HepG2 (cell line): ENCODE data around the gene BLCAP. TPM values are rescaled to one million over a fixed set of nuclear protein-coding genes. Genes with fewer than 3 reads are reported as not detected.

Experiments
- EP300 ChIP-seq, 3 experiments: sonication (generic) in 1 of 3; formaldehyde crosslinking in 1 of 3; IDR thresholded peaks; 2 replicates each; pipeline versions ENCODE4 v1.5.1 to v1.6.1; 2011 to 2020; ENCODE audit warnings: low read depth in 2 of 3, low read length in 2 of 3, borderline replicate concordance in 1 of 3, improper control_type of control experiment in 1 of 3, mild to moderate bottlenecking in 1 of 3, missing genetic modification reagents in 1 of 3, moderate library complexity in 1 of 3
- FOXO1 ChIP-seq: sonication (generic); formaldehyde crosslinking; IDR thresholded peaks from 2 replicates; pipeline ENCODE4 v1.4.0; 2020; ENCODE audit warnings: missing genetic modification reagents
- GFI1 ChIP-seq: sonication (generic); formaldehyde crosslinking; IDR thresholded peaks from 2 replicates; pipeline ENCODE4 v1.5.0; 2020; ENCODE audit warnings: missing genetic modification reagents, mild to moderate bottlenecking, borderline replicate concordance
- GZF1 ChIP-seq: sonication (generic); formaldehyde crosslinking; IDR thresholded peaks from 2 replicates; pipeline ENCODE4 v1.5.1; 2020; ENCODE audit warnings: mild to moderate bottlenecking, missing genetic modification reagents
- HINFP ChIP-seq: sonication (generic); formaldehyde crosslinking; IDR thresholded peaks from 2 replicates; pipeline ENCODE4 v1.4.0; 2020; ENCODE audit warnings: low read depth, mild to moderate bottlenecking, missing genetic modification reagents
- MEF2D ChIP-seq: sonication (generic); formaldehyde crosslinking; IDR thresholded peaks from 2 replicates; pipeline ENCODE4 v1.5.1; 2020; ENCODE audit warnings: mild to moderate bottlenecking, missing genetic modification reagents
- NR1H2 ChIP-seq: sonication (generic); formaldehyde crosslinking; IDR thresholded peaks from 2 replicates; pipeline ENCODE4 v1.8.1; 2022; ENCODE audit warnings: low read depth, missing genetic modification reagents, borderline replicate concordance
- ZBTB14 ChIP-seq: sonication (generic); formaldehyde crosslinking; IDR thresholded peaks from 2 replicates; pipeline ENCODE4 v1.4.0; 2020; ENCODE audit warnings: missing genetic modification reagents
- ZNF142 ChIP-seq: sonication (generic); formaldehyde crosslinking; IDR thresholded peaks from 2 replicates; pipeline ENCODE4 v1.4.0; 2020; ENCODE audit warnings: missing genetic modification reagents
- ZNF180 ChIP-seq: sonication (generic); formaldehyde crosslinking; IDR thresholded peaks from 2 replicates; pipeline ENCODE4 v1.4.0; 2020; ENCODE audit warnings: low read depth, missing genetic modification reagents, borderline replicate concordance
- ZNF276 ChIP-seq: sonication (generic); formaldehyde crosslinking; IDR thresholded peaks from 2 replicates; pipeline ENCODE4 v1.4.0; 2020; ENCODE audit warnings: mild to moderate bottlenecking, low read depth, missing genetic modification reagents
- ZNF280B ChIP-seq: sonication (generic); formaldehyde crosslinking; IDR thresholded peaks from 2 replicates; pipeline ENCODE4 v1.5.0; 2020; ENCODE audit warnings: missing genetic modification reagents, mild to moderate bottlenecking, borderline replicate concordance
- ZNF543 ChIP-seq: sonication (generic); formaldehyde crosslinking; IDR thresholded peaks from 2 replicates; pipeline ENCODE4 v1.4.0; 2020; ENCODE audit warnings: mild to moderate bottlenecking, missing genetic modification reagents
- ZNF652 ChIP-seq: IDR thresholded peaks from 2 replicates; pipeline ENCODE4 v1.6.1; 2016; ENCODE audit warnings: low read depth, borderline replicate concordance
- polyA plus RNA-seq, 8 experiments: library from polyadenylated mRNA; depleted of rRNA in 3 of 8; stranded (reverse) in 7 of 8; unstranded in 1 of 8; fragments of >200 nt; fragmentation: Illumina TruSeq in 4 of 8; extraction: Trizol in 4 of 8; gene quantifications; 2 replicates each; pipeline versions ENCODE4 v1.2.1 to v1.2.3, GENCODE V29; 2011 to 2016; ENCODE audit warnings: low read depth in 4 of 8, missing spikeins in 1 of 8, mixed read lengths in 1 of 8; ENCODE audit not compliant: insufficient read depth in 1 of 8
- total RNA-seq, 5 experiments: library from RNA; depleted of rRNA; stranded (reverse); fragments of >200 nt; fragmentation: Illumina TruSeq; extraction: Trizol; gene quantifications; 2 replicates each; pipeline ENCODE4 v1.2.3, GENCODE V29; 2016; ENCODE audit warnings: low read depth in 1 of 5

The BLCAP gene
- total and polyA plus RNA-seq, 2 of the 13 experiments (the other 11 are each of a cell fraction or from before 2014, with no cell fraction given): 52.4 to 86.8 TPM

GRCh38 chr20:37506152-37506725 lies 21.4 kb downstream of the BLCAP start (continued):
- TF ChIP-seq ZNF276 (CRISPR knock-in tag) (peak; percentile 69; the same call in 1 of the 2 replicates), GZF1 (CRISPR knock-in tag) (no peak), GFI1 (CRISPR knock-in tag) (no peak), FOXO1 (CRISPR knock-in tag) (peak; percentile 24; the same call in 1 of the 2 replicates), ZNF142 (CRISPR knock-in tag) (no peak), ZNF280B (no peak), HINFP (CRISPR knock-in tag) (0 out of 2 replicates have a peak, but pooled peaks have one; percentile 10), ZNF652 (CRISPR knock-in tag) (no peak), MEF2D (CRISPR knock-in tag) (no peak), ZBTB14 (CRISPR knock-in tag) (no peak), ZNF543 (CRISPR knock-in tag) (peak; percentile 53; the same call in 1 of the 2 replicates), ZNF180 (CRISPR knock-in tag) (no peak), EP300 (IDR thresholded peaks at IDR 0.05; ENCODE audit: low read depth in 2 of 2, low read length in 2 of 2) (0 out of 4 replicates have a peak, but pooled peaks of 1 of the 2 experiments have one; percentile 8), EP300 (CRISPR knock-in tag; IDR thresholded peaks at IDR 0.05; ENCODE audit: borderline replicate concordance) (no peak), NR1H2 (no peak)
